Measurements from ENCODE around the gene PDCD4. TPM values are rescaled to one million over a fixed set of nuclear protein-coding genes. Genes with fewer than 3 reads are reported as not detected.

The PDCD4 gene
- total and polyA plus RNA-seq, 2 of the 4 experiments (the other 2 are of a cell fraction), result 10.9 to 49.7 TPM

DNA sequence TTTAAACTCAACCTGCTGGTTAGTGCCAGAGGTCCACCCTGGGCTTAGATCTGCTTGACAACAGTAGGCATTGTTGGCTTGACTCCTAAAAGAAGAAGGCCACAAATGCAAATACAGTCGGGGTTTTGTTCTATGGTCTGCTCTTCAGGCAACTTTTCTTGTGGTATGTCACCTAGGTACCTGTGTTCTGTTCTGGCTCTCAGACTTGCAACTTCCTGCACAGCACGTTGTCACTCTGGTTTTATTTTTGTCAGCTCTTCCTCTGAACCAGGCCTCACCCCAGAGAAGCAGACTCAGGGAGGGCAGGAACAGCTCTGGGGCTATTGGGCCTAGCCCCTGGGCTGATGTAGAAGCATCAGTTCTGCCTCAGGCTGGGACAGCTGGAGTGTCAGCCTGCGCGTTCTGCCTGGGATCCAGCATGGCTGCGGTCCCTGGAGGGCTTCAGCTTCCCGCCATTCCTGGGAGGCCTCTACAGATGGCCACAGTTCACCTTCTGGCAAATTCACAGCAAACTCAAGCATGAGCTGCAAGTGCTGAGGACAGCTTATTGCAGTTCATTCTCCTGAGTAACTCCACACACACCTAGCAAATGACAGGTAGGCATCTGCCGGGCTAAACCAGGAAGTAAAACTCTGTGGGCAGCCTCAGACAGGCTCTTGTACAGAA is 11.0 kb upstream of the PDCD4 start:
- TF ChIP-seq CEBPB (IDR thresholded peaks at IDR 0.05; ENCODE audit: low read depth, low read length) (no peak), FOS (IDR thresholded peaks at IDR 0.05; ENCODE audit: low read depth, low read length) (no peak), RFX5 (IDR thresholded peaks at IDR 0.05; ENCODE audit: low read depth, low read length) (no peak), POLR2A (IDR thresholded peaks at IDR 0.05; ENCODE audit: low read depth, low read length) (no peak), BHLHE40 (IDR thresholded peaks at IDR 0.05; ENCODE audit: low read depth, low read length) (no peak), CHD1 (IDR thresholded peaks at IDR 0.05; ENCODE audit: low read depth, low read length) (no peak), RAD21 (IDR thresholded peaks at IDR 0.05; ENCODE audit: low read length) (no peak), RCOR1 (IDR thresholded peaks at IDR 0.05; ENCODE audit: insufficient replicate concordance, low read length) (no peak)
- POLR2A ChIA-PET (ENCODE audit: unreplicated experiment), result no interaction called here
- peak overlapping the region; percentile 8 for H2AFZ ChIP-seq (replicated peaks; ENCODE audit: low read length, poor library complexity)

More for the DNA sequence above, 11.0 kb upstream of the PDCD4 start:
- no peak overlapping the region for H4K91ac ChIP-seq (ENCODE audit: insufficient read depth, low read depth, low read length)
- CTCF ChIA-PET, result interaction anchor here (0.6 to 1.2 kb wide), 3 partner anchors 21 to 61 kb away, joined by 3 to 4 read pairs (median 4); no protein-coding TSS in a partner anchor
- no peak overlapping the region for H2BK120ac ChIP-seq (ENCODE audit: low read depth, low read length)
- dilution Hi-C loops (cut with HindIII; ENCODE audit: low sequenced_read_pairs, unreplicated experiment), result no loop called here
- H3K23ac ChIP-seq (ENCODE audit: low read depth, low read length), result no peak overlapping the region
- no peaks in the 10 kb centered on the region for H4K20me1 ChIP-seq (ENCODE audit: insufficient read depth, low read length)
- DNase-seq (no peak), ATAC-seq (ENCODE audit: low read depth) (no peak)
- H3K4me2 ChIP-seq (ENCODE audit: low read depth, low read length), result no peak overlapping the region
- H3K36me3 ChIP-seq (ENCODE audit: control insufficient read depth, insufficient read depth, low read length), result no peaks in the 10 kb centered on the region
- no peak overlapping the region for H2AK9ac ChIP-seq (replicated peaks; ENCODE audit: low read depth, low read length, poor library complexity)
- no peak overlapping the region for H3K4me3 ChIP-seq (ENCODE audit: insufficient read depth, low read depth, low read length)
- H4K8ac ChIP-seq (ENCODE audit: low read depth in 2 of 2, low read length in 2 of 2), result no peak overlapping the region
- H2BK15ac ChIP-seq (ENCODE audit: low read depth, low read length), result no peak overlapping the region
- H2BK5ac ChIP-seq (ENCODE audit: low read depth, low read length, poor library complexity, severe bottlenecking), result no peak overlapping the region
- no peak overlapping the region for H3K4ac ChIP-seq (ENCODE audit: low read depth, low read length)
- H3K4me1 ChIP-seq (ENCODE audit: control insufficient read depth, insufficient read depth, low read length), result peaks cover 27% of the 10 kb centered on the region
- H3K9ac ChIP-seq (ENCODE audit: low read depth, low read length), result no peak overlapping the region
- no peaks in the 10 kb centered on the region for H3K9me3 ChIP-seq (ENCODE audit: control insufficient read depth, insufficient read depth, low read length)
- 90% methylated on average over 5 of the region's 7 CpGs; no CpG with 5 or more reads in 1 of the 2 experiments for WGBS, 2 experiments (ENCODE audit: extremely low coverage in 2 of 2, insufficient read length in 1 of 2)
- H2AK5ac ChIP-seq (ENCODE audit: low read depth, low read length), result no peak overlapping the region
- H3K18ac ChIP-seq (ENCODE audit: low read depth, low read length), result peak overlapping the region; percentile 64; the same call in 1 of the 2 replicates
- no peak overlapping the region for H2BK20ac ChIP-seq (ENCODE audit: low read depth, low read length)
- no peak overlapping the region for H3K27ac ChIP-seq (ENCODE audit: insufficient read depth, low read length)
- no peak overlapping the region for H3K56ac ChIP-seq (ENCODE audit: extremely low read depth, insufficient read depth, low read length)
- H3K27me3 ChIP-seq (ENCODE audit: control insufficient read depth, insufficient read depth, low read length), result no peaks in the 10 kb centered on the region
- intact Hi-C loops (cut with micrococcal nuclease), result loop anchor here (5.0 kb wide), 1 partner anchor 33 kb away; no protein-coding TSS in a partner anchor
- in situ Hi-C loops (cut with MboI; ENCODE audit: low sequenced_read_pairs), result no loop called here
- H3K14ac ChIP-seq (replicated peaks; ENCODE audit: low read depth, low read length), result no peak overlapping the region
- BruUV-seq (replicated peaks), result no TSS peak
- H3K9me1 ChIP-seq (ENCODE audit: insufficient read depth, low read length), result peaks cover 4% of the 10 kb centered on the region; the same call in 1 of the 2 replicates
- H4K5ac ChIP-seq (ENCODE audit: low read depth, low read length), result no peak overlapping the region
- no peaks in the 10 kb centered on the region for H3K79me1 ChIP-seq (ENCODE audit: low read depth in 1 of 2, low read length in 2 of 2)

Data from IMR-90 (cell line).